ENCODE results near the gene KCNJ2.
A peak's percentile ranks its signal among the peaks of the same experiment; 100 is the strongest.

The KCNJ2 gene

DNA sequence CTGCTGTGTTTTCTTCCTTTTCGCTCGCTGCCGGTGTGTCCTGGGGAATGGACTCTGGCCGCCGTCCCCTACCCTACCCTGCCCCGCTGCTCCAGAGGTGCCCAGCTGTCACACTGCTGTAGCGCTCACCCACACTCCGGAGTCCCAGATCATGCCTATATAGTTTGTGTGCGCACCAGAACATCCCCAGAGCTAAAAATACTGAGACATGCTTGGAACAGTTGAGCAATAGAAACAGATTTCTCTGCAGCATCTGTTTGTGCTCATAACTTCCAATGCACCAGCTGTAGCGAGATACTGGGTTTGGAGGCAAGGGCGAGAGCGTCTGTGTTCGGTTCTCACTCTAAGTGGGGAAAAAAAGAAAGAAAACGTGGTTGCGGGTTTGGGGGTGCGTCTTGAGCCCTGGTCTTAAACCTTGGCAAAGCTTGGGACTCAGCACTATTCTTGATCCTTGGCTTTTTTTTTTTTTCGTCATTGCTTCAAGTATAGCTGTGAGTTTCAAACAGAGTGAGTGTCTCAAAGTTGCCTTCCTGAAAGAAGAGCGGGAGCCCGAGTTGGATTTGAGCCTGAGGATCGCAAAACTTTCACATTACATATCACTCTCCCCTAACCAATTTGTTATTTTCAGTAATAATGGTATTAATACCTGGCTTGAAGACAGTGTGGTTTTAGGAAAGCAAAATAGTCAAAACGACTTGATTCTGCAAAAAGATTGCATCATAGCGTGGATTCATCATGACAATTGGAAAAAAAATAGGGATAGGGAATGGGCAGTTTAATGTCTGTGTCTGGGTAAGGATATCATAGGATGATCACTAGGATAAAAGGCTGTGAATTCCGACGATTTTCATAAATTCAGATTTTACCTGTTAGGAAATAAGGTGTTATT lies 621 bp downstream of the KCNJ2 start:
- H3K4me3 ChIP-seq (ENCODE audit: low read depth, low read length), result peak overlapping the region; percentile 89
- TF ChIP-seq, protein P1, sequence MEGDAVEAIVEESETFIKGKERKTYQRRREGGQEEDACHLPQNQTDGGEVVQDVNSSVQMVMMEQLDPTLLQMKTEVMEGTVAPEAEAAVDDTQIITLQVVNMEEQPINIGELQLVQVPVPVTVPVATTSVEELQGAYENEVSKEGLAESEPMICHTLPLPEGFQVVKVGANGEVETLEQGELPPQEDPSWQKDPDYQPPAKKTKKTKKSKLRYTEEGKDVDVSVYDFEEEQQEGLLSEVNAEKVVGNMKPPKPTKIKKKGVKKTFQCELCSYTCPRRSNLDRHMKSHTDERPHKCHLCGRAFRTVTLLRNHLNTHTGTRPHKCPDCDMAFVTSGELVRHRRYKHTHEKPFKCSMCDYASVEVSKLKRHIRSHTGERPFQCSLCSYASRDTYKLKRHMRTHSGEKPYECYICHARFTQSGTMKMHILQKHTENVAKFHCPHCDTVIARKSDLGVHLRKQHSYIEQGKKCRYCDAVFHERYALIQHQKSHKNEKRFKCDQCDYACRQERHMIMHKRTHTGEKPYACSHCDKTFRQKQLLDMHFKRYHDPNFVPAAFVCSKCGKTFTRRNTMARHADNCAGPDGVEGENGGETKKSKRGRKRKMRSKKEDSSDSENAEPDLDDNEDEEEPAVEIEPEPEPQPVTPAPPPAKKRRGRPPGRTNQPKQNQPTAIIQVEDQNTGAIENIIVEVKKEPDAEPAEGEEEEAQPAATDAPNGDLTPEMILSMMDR (IDR thresholded peaks at IDR 0.05; ENCODE audit: low read depth, low read length), result no peak

DNA sequence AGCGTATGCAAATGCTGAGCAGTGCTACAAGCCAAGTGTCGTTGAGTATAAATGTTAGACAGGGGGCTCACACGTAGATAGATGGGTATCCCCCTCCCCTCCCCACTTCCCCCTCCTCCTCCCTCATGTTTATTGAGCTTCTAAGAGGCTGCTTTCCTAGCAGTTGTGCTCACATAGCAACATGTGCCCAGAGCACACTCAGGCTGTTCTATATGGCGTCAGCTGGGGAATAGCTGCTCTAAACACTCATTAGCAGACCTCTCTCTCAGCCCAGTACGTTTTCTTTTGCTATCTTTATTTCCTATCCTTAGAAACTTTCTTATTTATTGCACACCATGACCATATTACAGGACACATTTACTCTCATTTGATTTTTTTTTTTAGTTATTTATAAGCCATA lies 1.8 kb downstream of the KCNJ2 start:
- TF ChIP-seq, protein P1 (IDR thresholded peaks at IDR 0.05; ENCODE audit: low read depth, low read length), result no peak
- peak overlapping the region; percentile 89 for H3K4me3 ChIP-seq (ENCODE audit: low read depth, low read length)

DNA sequence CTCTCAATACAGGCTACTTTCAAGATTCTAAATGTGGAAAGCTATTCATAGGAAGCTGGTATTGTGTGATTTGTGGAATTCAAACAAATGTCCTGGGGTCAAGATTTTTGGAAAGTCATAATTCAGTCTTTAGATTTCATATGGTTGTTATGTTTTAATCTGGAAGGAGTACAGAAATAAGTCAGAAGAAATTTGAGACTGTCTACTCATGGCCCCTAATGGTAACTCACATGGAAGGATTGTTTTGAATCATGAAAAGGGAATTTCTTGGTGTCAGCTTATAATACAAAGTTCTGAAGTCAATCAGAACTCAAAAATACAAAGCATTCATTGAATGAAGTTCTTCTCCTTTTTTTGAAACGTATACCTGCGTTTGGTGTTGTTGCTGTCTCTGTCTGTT lies 3.1 kb downstream of the KCNJ2 start:
- TF ChIP-seq, protein P1 (IDR thresholded peaks at IDR 0.05; ENCODE audit: low read depth, low read length), result no peak

DNA sequence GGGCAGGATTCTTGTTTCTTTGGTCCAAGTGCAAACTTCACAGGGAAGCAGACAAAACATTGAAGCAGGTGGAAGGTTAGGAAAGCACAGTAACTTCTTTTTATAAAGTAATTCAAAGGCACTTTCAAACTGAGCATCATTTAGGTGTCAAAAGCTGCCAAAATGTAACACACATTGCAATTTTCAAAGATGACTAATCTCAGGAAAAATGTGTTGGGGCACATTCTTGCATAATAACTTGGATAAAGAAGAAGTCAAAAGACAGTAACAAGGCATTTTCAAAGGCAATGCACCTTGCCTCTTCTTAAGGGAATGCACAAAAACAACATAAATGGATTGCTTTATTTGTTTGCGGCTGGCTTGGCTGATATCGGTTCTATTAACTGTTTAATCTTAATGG lies 3.6 kb downstream of the KCNJ2 start:
- H3K4me3 ChIP-seq (ENCODE audit: low read depth, low read length), result peak overlapping the region; percentile 35
- TF ChIP-seq, protein P1 (IDR thresholded peaks at IDR 0.05; ENCODE audit: low read depth, low read length), result no peak

More for the DNA sequence above, 3.1 kb downstream of the KCNJ2 start:
- H3K4me3 ChIP-seq (ENCODE audit: low read depth, low read length), result peak overlapping the region; percentile 35

DNA sequence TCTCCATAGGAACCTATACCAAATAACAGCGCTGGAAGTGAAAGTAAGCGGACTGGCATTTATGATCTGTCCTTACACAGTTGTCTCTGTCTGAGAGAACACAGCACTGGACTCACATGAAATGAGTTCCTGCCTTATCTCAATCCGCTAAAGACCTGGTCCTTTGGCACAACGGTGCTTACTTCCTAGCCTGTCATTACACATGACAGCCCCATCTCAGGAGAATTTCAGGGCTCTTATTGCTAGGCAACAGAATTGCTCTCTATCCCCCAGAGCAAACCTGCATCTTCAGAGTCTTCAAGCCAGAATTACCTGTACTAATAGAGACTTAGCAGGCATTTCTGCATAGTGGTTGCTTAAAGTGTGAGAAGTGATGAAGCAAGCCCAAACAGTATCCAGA lies 4.3 kb downstream of the KCNJ2 start:
- TF ChIP-seq, protein P1 (IDR thresholded peaks at IDR 0.05; ENCODE audit: low read depth, low read length), result no peak
- H3K4me3 ChIP-seq (ENCODE audit: low read depth, low read length), result no peak overlapping the region

DNA sequence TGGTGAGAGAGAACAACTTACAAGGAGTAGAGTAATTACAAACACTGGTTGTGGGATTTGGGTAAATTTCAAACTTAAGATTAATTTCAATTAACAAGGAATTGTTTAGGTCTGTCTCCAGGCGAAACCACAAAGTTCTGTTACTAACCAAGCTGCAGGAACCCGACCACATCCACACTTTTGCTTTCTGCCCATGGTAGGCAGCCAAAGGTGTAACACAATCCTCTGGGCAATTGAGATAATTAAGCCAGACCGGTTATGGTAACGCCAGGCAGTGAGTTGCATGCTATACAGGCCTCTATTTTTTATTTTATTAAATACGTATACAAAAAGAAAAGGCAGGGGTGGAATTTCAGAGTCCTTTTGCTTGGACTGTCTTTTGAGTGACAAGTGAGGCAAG lies 12.0 kb downstream of the KCNJ2 start:
- TF ChIP-seq, protein P1 (IDR thresholded peaks at IDR 0.05; ENCODE audit: low read depth, low read length), result no peak
- H3K4me3 ChIP-seq (ENCODE audit: low read depth, low read length), result no peak overlapping the region

DNA sequence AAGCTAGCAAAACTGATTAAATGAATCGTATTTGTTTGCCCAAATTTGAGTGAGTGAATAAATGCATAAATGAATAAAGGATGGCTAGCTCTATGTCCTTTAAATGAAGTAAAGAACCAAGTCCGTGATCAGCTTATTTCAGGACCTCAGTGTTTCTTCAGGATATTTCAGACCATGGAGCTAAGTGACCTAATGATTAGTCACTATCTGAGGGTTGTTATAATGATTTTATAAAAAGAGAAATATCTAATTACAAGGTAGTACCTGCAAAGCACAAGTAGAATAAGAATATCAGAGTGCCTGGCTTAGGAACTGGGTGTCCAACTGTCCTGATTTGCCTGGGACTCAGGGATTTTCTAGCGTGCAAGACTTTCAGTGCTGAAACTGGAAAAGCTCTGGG lies 12.5 kb downstream of the KCNJ2 start:
- TF ChIP-seq, protein P1 (IDR thresholded peaks at IDR 0.05; ENCODE audit: low read depth, low read length), result no peak

More for the DNA sequence above, 12.5 kb downstream of the KCNJ2 start:
- H3K4me3 ChIP-seq (ENCODE audit: low read depth, low read length), result no peak overlapping the region

Measured in WI38 (cell line).